G401.6 (cell line): ENCODE results near the gene TFDP1.

Source experiments
- FAIRE-seq: peaks from 2 replicates; lab custom pipeline; 2012; peaks lifted over from hg19 to GRCh38; lab: Jason Lieb, UNC

The TFDP1 gene, protein sequence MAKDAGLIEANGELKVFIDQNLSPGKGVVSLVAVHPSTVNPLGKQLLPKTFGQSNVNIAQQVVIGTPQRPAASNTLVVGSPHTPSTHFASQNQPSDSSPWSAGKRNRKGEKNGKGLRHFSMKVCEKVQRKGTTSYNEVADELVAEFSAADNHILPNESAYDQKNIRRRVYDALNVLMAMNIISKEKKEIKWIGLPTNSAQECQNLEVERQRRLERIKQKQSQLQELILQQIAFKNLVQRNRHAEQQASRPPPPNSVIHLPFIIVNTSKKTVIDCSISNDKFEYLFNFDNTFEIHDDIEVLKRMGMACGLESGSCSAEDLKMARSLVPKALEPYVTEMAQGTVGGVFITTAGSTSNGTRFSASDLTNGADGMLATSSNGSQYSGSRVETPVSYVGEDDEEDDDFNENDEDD

DNA sequence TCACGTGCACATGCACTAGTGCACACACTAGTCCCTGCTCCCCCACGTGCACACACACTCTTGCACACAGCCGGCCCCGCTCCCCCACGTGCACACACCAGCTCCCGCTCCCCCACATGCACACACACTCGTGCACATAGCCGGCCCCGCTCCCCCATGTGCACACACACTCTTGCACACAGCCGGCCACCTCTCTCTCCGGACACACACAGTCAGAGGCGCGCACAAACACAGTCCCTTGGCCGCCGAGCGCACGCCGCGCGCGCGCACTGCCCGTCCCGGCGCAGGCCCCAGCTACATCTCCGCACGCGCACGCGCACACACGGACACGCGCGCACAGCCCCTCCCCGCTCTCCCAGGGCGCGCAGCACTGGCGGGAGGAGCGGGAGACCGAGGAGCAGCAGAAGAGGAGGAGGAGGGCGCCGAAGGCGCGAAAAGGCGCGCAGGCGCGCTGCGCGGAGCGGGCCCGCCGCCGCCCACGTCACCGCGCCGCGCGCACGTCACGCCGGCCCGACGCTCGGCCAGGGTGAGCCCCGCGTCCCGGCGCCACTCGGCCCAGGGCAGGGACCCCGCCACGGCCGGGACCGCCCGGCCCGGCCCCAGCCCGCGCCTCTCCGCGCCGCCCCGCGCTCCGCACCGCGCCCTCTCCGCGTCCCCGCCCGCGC lies at the start of gene TFDP1:
Gene TFDP1, plus strand, starts transcription at position 549 of the 665 bp plus-strand sequence. CDS start 1,085 bp downstream, outside the sequence.
- FAIRE-seq = no peak

DNA sequence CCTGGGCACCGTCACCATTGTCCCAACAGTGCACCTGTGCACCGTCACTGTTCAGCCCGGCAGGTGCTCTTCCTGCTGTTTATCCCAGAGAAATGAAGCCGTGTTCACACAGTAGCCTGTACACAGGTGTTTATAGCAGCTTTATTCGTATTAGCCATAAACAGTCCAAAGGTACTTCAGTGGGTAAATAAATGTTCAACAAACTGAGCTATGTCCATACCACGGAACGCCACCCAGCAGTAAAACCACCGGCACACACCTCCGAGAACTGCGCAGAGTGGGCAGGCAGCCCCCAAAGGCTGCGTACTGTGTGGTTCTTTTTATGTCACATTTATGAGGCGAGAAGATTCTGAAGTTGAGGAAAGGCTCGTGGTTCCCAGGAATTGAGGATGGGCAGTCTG lies 49.2 kb upstream of the TFDP1 start:
- FAIRE-seq = no peak

DNA sequence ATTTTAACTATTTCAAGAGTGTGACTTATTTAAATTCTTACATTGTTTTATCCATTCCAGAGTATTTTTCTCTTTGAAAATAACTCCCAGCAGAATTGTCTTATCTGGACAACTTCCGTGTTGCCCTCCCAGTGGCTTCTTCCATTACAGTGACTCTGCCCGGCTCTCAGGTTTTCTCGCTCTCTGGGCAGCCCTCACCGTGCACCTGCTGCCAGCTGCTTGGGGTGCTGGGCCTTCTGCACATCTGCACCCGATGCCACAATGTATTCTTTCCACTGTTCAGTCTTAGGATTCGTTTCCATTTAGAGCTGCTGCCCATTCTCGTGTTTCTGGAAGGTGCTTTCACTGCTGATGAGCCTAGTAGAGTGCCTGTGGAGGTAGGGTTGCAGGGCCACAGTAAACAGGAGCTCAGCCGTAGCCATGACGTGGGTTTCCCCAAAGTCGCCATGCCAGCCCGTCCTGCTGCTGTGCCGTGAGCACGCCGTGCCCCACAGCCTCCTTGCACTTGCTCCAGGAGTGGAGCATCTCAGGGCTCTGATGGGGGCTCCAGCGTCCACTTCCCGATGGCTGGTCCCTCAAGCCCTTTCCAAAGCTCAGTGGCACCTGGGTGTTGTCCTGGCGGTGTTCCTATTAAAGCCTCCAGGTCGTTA lies 48.0 kb upstream of the TFDP1 start:
- no peak for FAIRE-seq

GRCh38 chr13:113537205-113537604 lies 47.3 kb upstream of the TFDP1 start:
- no peak for FAIRE-seq

DNA sequence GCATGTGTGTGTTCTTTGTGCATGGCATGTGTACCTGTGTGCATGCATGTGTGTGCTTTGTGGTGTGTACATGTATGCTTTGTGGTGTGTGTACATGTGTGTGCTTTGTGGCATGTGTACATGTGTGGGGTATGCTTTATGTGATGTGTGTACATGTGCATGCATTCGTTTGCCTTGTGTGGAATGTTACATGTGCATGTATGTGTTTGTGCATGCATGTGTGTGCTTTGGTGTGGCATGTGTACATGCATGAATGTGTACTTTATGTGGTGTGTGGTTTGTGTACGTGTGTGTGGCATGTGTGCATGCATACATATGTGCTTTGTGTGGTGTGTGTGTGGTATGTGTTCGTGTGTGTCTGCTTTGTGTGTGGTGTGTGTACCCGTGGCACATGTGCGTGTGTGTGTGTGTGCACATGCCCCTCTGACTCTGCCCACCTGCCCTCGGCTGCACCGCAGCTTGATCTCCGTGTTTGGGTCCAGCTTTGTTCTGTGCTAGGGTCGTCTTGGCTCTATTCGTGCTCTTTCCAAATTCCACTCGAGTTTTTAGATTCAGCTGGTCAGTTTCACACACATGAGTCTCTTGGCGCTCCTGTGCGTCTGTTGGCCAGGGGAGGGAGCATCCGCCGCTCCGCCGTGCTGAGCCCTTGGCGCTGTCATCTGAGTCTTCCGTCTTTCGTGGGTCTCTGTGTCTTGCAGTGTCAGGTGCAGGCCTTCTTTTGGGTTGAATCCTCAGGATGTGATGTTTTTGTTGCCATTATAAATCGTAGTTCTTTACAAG lies 46.5 kb upstream of the TFDP1 start:
- no peak for FAIRE-seq

DNA sequence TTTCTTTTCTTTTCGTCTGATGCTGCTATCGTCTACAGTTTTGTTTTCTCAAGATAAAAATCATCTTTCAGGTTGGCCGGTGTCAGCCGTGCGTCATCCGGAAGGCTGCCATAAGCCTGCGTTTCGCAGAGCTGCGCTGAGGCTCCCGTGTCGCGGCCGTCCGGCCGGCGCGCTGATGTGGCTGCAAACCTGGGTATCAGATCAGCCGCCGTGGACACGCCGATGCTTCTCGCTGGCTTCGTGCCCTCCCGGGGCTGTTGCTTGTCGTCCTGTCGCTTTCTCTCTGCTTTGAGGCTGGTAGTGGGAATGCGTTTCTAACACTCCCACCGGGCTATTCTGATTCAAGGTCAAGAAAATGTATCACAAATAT lies 45.9 kb upstream of the TFDP1 start:
- FAIRE-seq = no peak

- no peak for FAIRE-seq
These were observed 45.4 kb upstream of the TFDP1 start for GRCh38 chr13:113539176-113539575.

GRCh38 chr13:113539822-113540221 lies 44.7 kb upstream of the TFDP1 start:
- FAIRE-seq = no peak

DNA sequence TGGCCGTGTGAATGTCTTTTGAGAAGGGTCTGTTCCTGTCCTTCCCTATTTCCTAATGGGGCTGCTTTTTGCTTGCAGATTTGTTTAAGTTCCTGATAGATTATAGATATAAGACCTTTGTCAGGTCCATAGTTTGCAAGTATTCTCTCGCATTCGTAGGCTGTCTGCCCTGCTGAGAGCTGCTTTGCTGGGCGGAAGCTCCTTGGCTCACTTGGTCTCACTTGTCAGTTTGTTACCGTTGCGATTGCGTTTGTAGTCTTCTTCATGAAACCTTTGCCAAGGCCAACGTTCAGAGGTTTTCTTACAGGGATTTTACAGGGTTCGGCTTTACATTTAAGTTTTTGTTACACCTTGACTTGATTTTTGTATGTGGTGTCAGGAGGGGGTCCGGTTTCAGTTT lies 44.0 kb upstream of the TFDP1 start:
- no peak for FAIRE-seq

- FAIRE-seq = no peak
These were observed 41.7 kb upstream of the TFDP1 start for GRCh38 chr13:113542751-113543424.

DNA sequence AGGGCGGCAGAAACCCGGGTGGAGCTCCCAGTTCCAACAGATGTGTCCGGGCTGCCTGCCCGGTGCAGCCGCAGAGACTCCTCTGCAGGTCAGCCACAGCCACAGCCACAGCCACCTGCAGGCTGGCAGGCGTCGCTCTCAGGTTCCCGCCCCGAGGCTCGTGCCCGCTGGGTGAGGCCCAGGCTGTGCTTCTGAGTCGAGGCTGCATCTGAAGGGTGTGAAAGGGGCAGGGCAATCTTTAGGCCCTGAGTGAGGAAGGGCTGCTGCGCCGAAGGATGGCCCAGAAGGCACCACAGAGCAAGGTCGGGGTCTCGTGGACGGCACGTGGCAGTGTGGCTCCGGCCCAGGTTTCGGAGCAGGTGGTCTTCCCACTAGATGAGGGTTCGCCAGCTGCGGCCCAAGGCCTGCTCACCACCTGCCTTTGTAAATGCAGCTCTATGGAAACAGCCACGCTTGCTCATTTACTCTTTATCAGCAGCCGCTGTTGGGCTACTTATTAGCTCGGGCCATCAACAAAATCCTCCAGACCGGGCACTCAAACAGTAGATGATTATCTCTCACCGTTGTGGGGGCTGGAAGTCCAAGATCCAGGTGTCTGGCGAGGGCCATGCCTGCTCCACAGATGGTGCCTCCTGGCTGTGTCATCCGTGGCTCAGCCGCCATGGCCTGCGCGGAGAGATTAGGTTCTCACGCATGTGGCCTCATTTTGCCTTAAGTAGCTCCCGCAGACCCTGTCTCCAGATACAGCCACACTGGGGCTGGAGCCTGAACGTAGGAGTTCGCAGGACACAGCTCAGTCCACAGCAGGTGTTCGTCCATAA lies 40.3 kb upstream of the TFDP1 start:
- FAIRE-seq = no peak

DNA sequence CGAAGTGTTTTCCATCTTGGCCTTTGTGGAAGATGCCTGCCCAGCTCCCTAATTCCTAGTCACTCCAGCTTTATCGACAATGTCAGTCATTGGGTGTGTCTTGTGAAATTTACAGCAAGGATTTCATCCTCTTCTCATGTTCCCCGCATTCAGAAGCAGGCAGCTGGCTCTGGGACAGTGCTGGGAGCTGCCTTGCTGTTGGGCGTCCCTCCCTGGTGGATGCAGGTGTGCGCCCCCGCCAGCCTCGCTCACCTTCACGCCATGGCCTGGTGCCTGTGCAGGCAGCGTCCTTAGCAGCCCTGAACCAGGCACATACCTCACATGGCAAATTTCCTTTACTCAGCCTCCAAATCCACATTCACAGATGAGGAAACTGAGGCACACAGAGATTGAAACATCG lies 39.7 kb upstream of the TFDP1 start:
- FAIRE-seq = no peak

DNA sequence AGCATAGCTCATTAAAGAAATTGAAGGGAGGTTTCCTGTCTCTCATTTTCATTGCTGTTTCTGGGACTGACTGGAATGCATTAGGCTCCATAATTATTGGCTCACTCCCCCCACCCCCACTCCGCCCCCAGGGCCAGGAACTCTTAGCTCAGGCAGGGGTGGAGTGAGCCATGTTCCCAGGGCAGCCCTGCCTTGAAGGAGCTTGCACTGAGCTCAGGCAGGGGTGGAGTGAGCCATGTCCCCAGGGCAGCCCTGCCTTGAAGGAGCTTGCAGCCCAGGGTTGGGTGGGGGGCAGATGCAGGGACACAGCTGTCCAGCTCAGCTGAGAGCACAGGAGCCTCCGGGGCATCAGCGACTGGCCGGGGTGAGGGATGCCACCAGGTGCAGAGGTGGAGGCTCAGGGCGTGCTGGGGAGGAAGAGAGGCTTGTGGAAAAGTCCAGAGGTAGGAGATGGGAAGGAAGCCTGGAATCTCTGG lies 39.1 kb upstream of the TFDP1 start:
- FAIRE-seq = no peak

GRCh38 chr13:113545931-113546516 lies 38.5 kb upstream of the TFDP1 start:
- no peak for FAIRE-seq

DNA sequence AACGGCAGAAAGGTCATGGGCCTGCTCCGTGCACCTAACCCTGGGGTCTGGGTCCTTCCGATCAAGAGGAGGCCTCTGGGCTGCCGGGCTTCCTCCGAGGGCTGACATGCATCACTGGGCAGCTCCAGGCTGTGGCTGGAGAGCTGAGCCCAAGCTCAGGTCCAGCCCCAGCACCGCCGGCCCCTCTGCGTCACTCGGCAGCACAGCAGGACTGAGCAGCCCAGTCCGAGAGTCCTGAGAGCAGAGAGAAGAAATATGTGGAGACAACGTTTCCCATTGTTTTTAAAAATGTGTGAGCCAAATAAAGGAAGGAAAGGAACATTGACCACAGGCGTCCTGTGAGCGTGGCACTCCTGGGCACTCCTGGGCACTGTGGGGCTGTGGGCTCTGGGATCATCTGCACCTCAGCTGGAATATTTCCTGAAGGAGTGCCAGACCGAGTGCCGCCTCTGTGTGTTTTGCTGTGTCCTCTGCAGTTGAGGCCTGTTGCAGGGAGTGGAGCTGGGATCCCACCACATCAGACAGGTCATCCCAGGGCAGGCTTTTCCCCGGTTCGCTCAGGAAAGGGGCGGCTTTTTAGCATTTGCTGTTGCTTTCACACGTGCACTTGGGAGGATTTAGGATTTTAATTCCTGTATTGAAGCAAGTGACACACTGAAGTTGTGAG lies 37.8 kb upstream of the TFDP1 start:
- no peak for FAIRE-seq

GRCh38 chr13:113547238-113547971 lies 37.1 kb upstream of the TFDP1 start:
- FAIRE-seq = no peak

GRCh38 chr13:113548171-113548641 lies 36.3 kb upstream of the TFDP1 start:
- FAIRE-seq = no peak

- FAIRE-seq = no peak
These were observed 35.6 kb upstream of the TFDP1 start for GRCh38 chr13:113548778-113549621.
